ENCODE data around the gene EPS8.

The EPS8 gene

DNA sequence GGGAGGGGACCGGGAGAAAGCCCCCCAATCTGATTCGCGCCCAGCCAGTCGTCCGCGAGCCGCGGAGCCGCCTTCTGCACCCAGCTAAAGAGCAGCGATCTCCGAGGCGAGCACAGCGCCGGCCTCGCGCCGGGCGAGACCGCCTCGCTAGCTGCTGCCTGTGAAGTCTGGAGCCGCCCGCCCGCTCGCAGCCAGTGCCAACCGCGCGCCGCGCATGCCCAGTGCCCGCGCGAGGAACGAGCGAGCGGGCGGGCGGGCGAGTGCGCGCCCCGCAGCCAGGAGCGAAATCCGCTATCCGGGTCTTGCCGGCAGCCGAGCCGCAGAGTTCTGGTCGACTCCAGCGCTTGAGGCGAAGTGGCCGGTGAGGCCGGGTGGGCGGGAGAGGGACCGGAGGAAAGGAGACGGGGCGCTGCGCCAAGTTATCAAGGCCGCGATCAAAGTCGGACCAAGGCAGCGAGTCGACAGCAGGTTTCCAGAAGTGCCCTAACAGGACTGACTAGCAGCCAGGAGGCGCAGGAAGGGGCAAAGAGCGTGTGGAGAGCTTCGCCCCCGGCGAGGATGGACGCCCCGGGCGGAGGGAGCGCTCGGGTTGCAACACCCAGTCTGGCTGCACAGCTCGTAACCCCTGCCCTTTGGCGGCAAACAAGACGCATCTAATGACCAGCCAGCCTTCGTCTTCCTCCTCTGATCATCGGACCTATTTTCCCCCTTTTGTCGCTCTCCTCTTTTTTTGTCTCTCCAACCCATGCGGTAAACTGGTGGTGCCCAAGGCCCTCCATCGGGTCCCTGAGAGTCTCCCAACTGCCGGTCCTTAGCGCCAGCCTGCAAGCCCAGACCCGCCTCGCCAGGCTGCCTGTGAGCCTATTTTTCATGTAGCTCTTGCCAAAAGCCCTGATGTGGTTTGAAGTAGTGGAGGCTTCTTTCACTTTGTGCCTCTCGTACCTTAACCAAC lies at the start of gene EPS8:
TSS of gene EPS8 (minus strand) at position 169 of the 952 bp plus-strand sequence. CDS start 106,437 bp downstream, outside the sequence.
- peak; percentile 93 for DNase-seq (ENCODE audit: low spot score)

DNA sequence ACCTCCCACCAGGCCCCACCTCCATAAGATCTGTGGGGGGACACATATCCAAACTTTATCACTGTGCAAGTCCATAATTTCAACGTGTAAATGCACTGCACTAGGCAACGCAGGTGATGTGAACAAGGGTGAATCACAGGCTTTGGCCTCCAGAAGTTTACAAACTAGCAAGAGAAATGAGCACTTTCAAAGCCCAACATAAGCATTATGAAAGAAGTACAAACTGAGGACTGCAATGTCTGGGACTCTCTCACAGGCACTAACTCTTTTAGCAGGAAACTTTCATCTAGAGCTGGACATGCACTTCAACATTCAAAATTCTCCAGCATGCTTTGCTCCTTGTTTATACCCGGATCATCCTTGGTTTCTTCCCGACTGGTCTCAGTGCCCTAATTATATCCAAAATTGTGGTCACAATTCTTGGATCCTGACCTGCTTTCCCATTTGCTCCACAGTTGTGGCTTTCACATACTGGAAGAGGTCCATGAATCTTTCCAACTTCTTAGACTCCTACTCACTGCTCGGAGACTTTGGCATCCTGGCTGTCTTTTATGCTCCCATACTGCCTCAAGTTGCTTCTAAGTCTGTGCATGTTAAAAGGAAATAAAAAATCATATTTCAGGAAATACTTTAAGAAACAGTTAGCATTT lies 48.1 kb upstream of the EPS8 start:
- no peak for DNase-seq (ENCODE audit: low spot score)

DNA sequence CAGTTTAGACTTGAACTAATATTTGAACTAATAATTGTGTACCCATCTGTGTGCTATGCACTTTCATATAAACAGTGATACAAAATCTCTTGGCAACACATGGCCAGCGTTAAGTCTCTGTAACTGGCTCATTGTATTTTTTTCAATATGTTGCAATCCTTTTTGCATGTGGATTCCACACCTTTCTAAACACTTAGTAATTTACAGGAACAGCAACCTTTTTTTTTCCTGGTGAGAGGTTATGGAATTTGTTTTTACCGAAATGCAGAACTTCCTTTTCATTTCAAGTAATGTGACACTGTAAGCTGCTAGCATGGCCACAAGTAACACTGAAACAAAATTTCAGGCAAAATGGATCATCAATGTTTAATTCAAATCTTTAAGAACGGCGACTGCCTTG lies 45.4 kb upstream of the EPS8 start:
- no peak for DNase-seq (ENCODE audit: low spot score)

DNA sequence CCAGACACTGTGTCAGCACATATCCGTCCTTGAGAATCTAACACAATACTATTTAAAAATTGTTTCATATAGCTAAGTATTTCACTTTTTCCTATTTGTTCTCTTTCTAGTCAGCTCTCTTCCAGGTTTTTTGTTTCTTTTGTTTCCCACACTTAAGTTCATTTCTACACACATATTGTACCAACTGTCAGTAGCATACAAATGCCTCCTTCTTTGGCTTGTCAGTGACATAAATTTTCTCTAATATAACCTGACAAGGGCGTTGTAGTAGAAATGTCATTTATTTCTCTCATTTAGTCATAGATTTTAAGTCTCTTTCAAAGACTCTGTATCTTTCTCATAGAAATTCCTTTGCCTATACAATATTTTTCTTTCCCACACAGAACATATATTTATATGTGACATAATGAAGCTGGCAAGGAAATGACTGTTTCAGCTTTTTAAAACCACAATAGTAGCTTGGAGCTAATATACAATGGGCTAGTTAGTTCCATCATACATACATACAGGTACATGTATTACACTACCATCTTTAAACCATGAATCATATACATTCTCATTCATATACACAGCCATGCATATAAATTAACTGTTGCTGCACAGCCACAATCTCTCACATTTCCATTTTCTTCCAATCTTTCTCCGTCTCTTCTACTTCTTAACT lies 42.3 kb upstream of the EPS8 start:
- DNase-seq (ENCODE audit: low spot score): no peak

DNA sequence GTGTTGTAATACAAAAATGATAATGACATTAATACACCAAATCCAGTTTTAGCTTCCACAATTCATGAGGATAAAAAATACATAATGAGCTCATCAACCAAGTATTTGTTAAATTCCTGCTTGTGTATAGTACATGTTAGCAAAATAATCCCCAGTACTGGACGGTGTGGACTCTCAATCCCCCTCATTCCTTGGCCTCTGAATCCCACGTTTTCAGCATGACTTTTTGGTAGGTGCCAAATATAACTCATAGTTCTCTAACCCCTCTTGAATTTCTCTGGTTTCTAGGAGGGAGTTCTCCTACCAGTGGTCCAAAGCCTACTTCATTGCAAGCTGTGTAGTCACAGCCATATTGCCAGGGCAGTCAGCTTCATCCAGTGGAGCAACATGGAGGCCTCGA lies 41.4 kb upstream of the EPS8 start:
- DNase-seq (ENCODE audit: low spot score): no peak

DNA sequence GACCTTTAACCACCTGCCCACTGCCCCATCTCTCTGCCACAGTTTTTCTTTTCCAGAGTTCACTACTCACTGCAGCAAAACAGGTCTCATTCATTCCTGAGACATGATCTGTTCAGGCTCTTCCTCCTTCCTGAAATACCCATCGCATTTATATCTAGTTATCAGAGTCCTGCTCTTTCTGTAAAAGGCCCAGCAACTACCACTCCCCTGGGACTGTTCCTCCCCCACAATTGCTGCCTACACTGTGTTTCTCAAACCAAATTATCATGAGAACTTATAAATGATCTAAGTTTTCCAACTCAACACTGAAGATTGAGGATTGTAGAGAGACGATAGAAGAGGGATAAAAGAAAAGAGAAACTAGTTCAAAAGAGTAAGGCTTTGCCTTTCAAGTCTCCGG lies 40.8 kb upstream of the EPS8 start:
- DNase-seq (ENCODE audit: low spot score): no peak

DNA sequence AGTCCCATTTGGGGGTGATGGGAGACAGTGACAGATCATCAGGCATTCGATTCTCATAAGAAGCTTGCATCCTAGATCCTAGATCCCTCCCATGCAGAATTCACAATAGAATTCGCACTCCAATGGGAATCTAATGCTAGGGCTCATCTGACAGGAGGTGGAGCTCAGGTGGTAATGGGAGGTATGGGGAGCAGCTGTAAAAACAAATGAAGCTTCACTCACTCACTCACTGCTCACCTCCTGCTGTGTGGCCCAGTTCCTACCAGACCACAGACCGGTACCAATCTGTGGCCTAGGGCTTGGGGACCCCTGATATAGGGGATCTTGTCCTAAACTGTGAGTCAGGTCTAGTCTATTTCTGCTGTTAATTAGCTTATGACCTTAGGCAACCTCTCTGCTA lies 40.1 kb upstream of the EPS8 start:
- DNase-seq (ENCODE audit: low spot score): no peak

DNA sequence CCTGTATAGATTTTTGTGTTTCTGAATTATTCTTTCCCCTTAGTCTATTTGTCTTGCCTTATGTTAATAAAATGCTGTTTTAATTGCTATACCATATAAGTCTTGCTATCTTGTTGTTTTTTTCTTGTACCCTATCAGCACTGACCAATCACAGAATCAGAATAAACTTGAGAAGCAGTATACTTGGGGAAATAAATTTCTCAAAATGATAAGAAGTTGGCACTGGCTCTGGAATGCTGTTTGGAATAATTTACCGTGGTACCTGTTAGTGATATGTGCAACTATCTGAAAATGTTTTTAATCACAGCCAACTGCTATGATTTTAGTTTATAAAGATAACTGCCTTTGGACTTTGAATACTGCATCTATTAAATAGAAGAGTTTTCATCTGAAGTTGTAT lies 37.9 kb upstream of the EPS8 start:
- no peak for DNase-seq (ENCODE audit: low spot score)

DNA sequence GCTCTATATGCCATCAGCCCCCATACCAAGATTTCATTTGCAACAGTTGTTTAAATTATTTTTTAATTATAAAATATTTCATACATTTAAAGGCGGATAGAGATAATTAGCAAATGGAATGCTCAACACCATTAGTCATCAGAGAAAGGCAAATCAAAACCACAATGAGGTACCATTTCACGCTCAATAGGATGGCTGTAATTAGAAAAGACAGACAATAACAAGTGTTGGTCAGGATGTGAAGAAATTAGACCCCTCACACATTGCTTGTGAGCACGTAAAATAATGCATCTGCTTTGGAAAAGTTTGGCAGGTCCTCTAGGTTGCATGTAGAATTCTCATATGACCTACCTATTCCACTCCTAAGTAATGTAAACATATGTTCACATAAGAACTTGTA lies 35.3 kb upstream of the EPS8 start:
- DNase-seq (ENCODE audit: low spot score): no peak

DNA sequence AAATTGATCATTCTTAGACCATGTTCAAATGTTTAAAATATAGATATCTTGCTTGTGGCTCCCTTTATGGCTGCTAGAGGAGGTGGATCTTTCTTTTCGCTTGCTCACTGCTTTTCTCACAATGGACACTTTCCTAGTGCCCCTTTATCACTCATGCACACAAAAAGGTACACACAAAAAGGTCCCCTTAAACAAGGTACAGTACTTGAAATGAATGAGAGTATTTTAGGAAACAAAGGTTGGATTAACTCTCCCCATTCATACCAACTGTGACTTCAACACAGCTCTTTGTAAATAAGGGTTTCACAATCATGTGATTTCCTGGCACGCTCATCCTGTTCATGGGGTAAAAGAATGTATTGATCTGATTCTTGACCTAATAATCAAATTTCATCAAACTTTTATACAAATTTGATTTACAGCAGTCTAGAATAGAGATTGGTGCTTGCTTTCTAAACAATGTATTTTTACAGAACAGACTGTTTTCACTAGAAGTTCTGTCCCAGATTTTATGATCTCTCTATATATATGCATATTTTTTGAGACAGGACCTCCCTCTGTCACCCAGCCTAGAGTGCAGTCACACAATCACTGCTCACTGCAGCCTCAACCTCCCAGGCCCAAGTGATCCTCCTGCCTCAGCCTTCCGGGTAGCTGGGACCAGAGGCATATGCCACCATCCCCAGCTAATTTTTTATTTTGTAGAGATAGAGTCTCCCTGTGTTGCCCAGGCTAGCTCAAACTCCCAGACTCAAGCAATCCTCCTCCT lies 34.4 kb upstream of the EPS8 start:
- DNase-seq (ENCODE audit: low spot score): no peak

DNA sequence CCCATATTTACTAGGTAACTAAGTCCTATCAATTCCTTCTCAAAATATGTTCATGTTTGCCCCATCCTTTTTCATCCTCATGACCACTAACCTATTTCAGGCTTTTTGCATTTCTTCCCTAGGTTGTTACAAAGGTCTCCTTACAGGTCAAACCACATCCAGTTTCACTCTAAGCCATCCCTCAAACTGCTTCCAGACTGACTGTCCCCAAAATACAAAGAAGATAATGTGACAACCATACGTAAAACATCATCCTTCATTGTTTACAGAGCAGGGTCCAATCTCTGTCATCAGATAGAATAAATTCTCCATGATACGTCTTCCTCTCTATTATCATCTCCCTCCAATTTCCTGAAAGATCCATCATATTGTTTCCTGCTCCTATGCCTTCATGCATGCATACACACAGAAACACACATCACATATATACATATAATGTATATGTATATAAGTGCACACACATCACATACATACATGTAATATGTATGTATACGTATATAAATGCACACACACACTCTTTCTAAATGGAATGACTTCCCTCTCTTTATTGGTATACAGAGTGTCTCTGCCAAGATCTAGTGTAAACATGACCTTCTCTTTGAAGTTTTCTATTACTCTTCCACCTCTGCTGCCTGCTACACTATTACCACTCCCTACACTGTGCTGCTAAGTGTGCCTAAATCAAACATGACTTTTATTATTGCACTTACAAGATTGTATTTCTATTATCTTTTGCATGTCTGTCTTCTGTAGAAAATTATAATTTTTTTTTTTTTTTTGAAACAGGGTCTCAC lies 30.7 kb upstream of the EPS8 start:
- DNase-seq (ENCODE audit: low spot score): no peak

DNA sequence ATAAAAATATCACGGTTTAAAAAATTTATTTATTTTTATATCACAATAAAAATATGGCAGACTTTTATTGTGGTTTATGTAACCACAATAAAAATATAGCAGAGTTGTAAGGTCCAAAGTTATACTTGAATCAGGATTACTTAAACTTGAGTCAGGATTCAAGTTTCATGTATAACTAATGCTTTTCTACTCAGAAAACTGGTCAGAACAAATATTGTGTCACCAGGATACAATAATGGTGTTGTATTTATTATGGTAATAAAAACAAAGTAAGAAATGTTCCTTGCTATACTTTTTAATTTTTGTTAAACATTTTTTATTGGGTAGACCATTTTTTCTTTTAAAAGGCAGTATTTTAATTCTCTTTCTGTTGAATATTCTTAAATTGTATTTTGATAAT lies 29.2 kb upstream of the EPS8 start:
- DNase-seq (ENCODE audit: low spot score): no peak

DNA sequence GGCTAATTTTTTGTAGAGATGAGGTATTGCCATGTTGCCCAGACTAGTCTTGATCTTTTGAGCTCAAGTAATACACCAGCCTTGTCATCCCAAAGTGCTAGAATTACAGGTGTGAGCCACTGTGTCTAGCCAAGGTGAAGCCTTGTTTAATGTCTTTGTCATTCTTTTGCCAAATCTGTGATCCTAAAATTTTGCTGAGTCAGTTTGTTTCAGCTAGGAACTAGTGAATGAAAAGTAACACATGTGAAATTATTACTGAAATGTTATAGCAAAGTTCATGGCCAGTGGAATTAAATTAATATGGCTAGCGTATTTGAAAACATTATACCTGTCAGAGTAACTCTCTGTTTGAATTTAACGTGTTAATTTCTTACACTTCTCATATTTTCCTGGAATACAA lies 26.5 kb upstream of the EPS8 start:
- no peak for DNase-seq (ENCODE audit: low spot score)

DNA sequence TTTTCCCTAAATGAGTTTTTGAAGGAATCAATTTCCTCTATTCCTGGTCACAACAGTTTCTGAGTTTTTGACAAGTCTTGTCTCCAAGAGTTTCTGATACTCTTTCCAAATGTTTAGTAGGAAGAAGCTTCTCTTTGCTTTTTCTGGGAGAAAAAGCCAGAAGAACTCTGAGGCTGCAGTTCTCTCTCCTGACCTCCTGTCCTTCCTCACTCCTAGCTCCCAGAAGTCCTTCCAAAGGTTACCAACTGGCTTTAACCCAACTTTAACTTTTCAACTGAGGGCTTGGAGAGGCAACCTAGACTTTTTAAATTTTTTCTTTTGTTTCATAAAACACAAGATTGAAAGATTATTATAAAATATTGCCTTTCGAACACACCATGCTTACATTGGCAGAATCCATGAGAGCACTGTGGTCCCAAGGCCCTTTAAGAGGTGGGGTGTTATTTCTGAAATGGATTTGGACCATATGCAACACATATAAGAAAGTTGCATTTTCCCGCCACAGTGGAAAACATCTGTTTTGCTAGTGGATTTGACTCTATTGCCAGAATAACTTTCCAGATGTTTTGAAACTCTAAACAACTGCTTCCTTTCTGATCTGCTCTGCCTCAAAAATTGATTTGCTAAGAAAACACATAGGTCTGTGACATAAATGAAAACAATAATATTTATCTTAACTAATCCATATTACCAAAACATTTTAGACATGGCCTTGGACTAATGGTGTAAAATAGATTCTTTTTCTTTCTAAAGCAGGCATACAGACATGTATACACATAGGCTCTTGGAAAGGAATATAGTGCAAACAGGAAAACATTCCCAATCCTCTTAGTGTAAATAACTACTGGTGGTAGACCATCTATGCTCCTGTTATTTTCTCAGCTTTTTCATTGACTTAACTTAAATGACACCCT lies 22.3 kb upstream of the EPS8 start:
- DNase-seq (ENCODE audit: low spot score): no peak

DNA sequence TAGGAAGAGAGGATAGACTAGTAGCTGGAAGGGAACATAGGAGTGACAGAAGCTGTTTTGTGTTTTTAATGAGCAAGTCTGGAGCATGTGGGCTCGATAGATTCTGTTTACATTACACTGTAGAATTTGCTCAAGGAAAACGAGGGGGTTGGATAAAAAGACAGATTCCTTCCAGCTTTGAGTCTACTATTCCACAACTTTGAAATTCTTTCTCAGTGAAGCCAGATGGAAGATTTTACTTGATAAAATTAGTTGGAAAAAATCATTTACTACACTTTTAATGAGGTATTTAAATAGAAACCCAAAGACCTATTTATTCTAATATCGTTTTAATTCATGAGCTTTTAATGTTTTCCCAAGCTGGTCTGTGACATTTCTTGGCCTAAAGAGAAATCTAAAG lies 19.5 kb upstream of the EPS8 start:
- DNase-seq (ENCODE audit: low spot score): no peak

DNA sequence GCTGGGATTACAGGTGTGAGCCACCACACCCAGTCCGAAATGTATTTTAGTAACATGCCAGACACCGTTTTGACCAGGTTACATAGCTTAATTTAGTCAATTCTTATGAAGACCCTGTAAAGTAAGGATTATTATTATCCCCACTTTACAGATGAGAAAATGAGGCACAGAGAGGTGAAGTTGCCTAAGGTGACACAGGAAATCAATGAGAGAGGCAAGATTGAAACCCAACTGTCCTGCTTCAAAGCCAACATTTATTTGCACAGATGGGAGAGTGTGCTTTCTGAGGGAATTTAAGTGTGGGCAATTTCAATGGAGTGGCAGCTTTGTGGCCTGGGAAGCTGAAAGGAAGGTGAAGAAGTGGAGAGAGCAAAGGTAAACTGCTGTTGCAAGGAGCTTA lies 19.1 kb upstream of the EPS8 start:
- no peak for DNase-seq (ENCODE audit: low spot score)

DNA sequence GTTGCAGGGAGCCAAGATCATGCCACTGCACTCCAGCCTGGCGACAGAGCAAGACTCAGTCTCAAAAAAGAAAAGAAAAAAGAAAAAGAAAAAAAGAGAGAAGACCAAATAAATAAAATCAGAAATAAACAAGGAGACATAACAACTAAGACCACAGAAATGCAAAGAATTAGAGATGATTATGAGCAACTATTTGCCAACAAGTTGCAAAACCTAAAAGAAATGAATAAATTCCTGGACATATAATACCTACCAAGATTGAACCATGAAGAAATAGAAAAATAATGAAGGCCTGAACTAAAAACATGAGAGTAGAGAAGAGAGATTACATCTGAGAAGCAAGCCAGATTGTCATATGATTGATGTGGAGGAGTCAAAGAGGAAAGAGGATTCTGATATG lies 17.6 kb upstream of the EPS8 start:
- no peak for DNase-seq (ENCODE audit: low spot score)

DNA sequence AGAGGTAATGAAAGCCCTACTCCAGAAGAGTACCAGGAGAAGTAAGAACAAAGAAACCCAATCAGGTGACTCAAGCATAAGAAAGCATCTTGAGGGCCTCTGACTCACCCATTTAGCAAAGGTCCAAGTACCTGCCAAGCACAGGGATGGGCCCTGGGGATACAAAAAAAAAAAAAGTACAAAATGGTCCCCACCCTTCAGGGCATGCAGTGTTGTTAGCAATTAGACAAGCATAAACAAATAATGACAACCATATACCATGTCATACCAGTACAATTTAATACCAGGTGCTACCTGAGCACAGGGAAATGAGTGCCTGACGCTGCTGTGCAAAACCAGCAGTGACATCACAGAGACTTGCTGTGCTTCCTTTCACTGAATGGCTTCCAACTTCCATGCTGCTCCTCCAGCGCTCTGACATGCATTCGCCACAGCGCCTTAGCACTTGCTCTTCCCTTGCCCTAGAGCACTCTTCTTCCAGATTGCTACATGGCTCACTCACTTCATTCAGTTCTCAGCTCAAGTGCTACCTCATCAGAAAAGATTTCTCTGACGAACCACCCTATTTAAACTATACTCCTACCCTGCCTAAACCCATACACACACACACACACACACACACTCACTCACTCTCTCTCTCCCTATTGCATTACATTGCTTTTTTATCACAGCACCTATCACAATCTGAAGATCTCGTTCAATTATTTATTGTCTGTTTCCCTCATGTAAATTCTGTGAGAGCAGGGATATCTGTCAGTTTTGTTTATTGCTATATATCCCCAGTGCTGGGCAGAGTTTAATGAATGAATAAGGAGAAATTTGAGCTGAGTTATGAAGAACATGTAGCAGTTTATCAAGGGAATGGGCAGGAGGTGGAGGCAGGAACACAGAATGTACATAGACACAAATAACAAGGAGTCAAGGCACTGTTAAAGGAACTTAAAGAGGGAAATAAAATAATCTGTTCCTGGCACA lies 12.9 kb upstream of the EPS8 start:
- no peak for DNase-seq (ENCODE audit: low spot score)

DNA sequence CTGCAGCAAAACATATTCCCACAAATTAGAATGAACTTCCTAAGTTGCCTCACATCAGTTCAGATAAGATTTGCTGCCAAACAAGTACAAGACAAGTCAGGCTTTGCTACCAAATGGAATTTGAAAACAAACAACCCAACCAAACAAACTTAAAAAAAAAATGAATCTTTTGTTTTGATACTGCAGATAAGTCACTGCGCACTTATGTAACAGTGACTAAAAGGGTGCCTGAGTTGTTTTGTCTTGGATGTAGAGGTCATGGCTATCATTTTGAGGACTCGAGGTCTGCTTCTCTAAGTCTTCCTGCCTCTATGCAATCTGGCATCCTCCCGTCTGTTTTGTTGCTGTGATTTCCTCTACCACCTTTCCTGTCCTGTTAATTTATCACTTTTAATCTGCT lies 11.1 kb upstream of the EPS8 start:
- DNase-seq (ENCODE audit: low spot score): no peak

Data from NAMALWA (cell line).